Measurements from ENCODE around the gene TTYH1.

TTYH1 gene

GRCh38 chr19:54392105-54392504 is 23.2 kb upstream of the TTYH1 start:
- DNase-seq (ENCODE audit: low read depth in 3 of 3), result no peak

DNA sequence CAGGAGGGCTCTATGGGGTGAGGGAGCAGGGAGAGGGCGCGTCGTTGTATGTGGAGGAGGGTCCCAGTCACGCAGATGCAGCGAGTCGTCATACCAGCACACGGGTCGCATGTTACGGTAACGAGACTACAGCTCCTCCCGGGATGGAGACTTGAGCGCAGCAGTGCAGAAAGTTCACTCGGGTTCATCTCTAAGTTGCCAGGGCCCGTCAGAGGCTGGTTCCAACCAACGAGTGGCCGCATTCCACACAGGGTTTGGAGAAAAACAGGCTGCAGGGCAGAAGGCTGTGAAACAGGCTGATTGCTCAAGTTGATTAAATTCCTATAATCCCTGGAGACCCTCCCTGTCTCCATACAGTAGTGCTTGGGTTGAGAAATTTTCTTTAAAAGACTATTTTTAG is 21.9 kb upstream of the TTYH1 start:
- no peak for DNase-seq (ENCODE audit: low read depth in 3 of 3)

DNA sequence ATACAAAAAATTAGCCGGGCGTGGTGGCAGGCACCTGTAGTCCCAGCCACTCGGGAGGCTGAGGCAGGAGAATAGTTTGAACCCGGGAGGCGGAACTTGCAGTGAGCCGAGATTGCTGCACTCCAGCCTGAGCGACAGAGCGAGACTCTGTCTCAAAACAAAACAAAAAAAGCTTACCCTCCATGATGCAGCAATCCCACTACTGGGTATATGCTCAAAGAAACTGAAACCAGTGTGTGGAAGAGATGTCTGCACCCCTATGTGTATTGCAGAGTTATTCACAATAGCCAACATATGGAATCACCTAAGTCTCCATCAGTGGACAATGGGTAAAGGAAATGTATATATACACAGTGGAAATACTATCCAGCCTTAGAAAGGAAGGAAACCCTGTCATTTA is 19.6 kb upstream of the TTYH1 start:
- no peak for DNase-seq (ENCODE audit: low read depth in 3 of 3)

DNA sequence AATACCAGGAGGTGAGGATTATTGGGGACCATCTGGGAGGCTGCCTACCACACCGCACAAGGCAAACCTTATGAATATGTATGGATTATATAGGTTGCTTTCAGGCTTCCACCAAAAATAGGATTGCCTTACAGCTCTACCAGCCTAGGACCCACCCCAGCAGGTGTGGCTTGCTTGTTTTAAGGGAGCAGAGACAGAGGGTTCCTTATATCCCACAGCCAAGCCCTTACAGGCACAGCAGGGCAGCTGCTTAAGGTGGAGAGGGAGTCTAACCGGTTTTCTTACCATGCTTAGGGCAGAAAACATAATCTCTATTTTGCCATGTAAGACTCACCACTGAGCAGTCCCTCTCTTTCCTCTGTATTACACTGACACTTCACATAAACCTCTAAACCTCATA is 16.1 kb upstream of the TTYH1 start:
- DNase-seq (ENCODE audit: low read depth in 3 of 3), result no peak

- DNase-seq (ENCODE audit: low read depth in 3 of 3), result no peak
Observed at GRCh38 chr19:54400913-54401312, 14.4 kb upstream of the TTYH1 start.

GRCh38 chr19:54403054-54403453 is 12.2 kb upstream of the TTYH1 start:
- no peak for DNase-seq (ENCODE audit: low read depth in 3 of 3)

- no peak for DNase-seq (ENCODE audit: low read depth in 3 of 3)
Observed at GRCh38 chr19:54405628-54406027, 9.6 kb upstream of the TTYH1 start.

DNA sequence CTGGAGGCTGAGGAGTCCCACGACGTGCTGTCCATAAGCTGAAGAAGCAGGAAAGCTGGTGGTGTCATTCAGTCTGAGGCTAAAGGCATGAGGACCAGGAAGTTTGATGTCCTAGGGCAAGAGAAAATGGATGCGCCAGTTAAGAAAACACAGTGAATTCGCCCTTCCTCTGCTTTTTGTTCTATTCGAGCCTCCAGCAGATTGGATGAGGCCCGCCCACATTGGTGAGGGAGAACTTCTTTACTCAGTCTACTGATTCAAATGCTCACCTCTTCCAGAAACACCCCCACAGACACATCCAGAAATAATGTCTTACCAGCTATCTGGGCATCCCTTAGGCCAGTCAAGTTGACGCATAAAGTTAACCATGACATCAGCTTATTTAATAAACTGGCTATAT is 7.5 kb upstream of the TTYH1 start:
- no peak for DNase-seq (ENCODE audit: low read depth in 3 of 3)

GRCh38 chr19:54408456-54409026 is 6.7 kb upstream of the TTYH1 start:
- DNase-seq (ENCODE audit: low read depth in 3 of 3), result no peak

- no peak for DNase-seq (ENCODE audit: low read depth in 3 of 3)
Observed at GRCh38 chr19:54411033-54411432, 4.2 kb upstream of the TTYH1 start.

- no peak for DNase-seq (ENCODE audit: low read depth in 3 of 3)
Observed at GRCh38 chr19:54412877-54413276, 2.4 kb upstream of the TTYH1 start.

GRCh38 chr19:54414156-54414555 is 1.1 kb upstream of the TTYH1 start:
- DNase-seq (ENCODE audit: low read depth in 3 of 3), result no peak

DNA sequence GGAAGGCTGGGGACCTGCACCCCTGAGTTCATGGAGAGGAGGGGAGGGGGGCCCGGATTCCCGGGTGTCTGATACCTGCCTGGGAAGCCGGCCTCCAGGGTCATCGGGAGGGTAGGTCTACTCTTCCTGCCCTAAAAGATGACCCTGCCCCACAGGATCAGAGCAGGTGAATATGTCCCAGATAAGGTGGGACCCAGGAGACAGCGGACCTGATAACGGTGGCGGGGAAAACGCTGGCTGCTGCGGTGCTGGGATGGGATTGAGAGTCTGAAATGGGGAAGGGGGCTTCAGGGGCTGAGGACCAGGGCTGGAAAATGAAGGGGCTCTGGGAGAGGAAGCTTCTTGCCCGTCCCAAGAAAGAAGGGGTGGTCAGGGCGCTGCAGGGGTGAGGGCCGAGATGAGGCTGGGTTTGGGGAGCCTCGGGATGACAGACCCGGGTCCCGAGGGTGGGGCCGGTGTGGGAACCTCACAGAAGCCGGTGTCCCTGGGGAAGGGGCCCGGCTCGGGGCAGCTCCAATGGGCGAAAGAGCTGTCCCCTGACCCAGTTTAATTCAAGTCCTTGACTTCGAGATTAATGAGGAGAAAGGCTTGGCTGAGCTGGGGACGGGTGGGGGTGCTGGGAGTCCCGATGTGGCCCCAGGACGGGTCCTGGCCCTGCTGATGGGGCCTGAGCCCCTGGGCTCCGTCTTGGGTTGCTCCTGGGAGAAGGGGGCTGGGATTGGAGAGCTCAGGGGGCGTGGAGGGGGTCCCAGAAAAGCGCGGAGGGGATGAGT is 823 bp downstream of the TTYH1 start:
- no peak for DNase-seq (ENCODE audit: low read depth in 3 of 3)

DNA sequence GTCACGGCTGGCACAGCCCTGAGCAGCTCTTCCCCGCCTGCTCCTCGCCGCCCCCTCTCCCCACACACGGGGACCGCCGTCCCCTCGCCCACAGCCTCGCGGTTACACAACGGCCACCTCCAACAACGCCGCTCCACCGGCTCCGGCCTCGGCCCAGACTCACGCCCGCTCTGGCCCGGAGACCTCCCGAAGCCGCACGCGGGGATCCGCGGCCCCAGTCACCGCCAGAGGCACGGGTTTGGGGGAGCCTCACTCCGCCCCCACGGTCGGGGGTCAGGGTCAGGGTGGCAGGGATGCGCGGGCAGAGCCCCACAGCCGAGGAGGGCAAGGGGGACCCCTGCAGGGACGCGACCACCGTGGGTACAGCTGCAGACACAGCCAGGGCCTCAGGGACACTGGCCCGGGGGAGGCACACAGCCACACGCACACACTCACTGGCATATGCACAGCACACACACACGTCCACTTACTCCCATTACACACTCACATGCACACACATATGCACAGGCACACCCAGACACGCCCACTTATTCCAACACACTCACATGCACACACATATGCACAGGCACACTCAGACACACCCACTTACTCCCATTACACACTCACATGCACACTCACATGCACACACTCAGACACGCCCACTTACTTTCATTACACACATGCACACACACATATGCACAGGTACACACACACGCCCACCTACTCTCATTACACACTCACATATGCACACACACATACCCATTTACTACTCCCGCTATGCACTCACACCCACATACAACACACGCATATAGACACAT is 1.6 kb downstream of the TTYH1 start:
- no peak for DNase-seq (ENCODE audit: low read depth in 3 of 3)

GRCh38 chr19:54418030-54418929 is 3.0 kb downstream of the TTYH1 start:
- DNase-seq (ENCODE audit: low read depth in 3 of 3), result no peak

- DNase-seq (ENCODE audit: low read depth in 3 of 3), result no peak
Observed at GRCh38 chr19:54418930-54419800, 3.9 kb downstream of the TTYH1 start.

DNA sequence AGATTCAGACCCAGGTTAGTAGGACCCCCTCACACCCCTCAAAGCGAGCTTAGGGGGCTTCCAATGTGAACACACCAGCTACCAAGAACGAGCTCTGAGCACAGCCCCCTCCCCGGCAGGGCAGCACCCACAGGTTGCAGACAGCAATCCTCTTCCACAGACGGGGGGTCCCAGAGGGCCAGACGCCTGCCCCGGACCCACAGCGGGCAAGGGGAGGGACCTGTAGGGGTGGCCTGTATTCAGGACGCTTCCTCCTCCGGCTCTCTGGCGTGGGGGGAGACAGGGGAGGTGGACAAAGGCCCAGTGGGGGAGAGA is 4.8 kb downstream of the TTYH1 start:
- DNase-seq (ENCODE audit: low read depth in 3 of 3), result no peak

DNA sequence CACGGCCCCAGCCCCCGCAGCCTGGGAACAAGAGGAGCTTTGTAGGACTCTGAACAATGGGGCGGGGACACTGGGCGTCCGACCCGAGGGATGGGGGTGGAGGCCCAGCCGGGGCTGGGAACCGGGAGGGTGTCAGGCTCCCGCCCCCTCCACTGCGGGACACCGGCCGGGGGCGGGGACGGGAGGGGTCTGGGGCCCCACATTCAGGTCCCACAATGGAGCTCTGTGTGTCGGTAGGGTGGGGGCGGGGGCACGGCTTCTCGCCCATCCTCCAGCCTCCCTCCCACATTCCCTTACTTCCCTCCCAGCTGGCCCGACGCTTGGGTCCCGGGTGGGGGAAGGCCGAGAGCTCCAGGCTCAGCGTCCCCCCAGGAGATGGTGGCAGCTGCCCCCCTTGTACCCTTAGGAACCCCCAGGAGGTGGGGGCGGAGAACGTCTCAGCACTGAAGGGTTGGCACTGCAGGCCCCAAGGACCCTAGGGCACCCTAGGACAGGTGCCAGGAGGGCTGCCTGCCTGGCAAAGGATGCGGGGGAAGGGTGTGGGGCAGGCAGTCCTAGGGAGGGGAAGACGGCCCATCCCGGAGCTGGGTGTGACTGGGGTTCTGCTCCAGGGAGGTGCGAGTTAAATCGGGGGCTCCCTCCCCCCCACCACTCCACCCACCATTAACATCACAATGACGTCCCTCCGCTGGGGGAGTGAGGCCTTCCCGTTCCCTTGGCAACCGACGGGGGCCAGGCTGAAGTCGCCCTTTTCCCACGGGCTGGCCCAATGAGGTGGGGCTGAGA is 5.3 kb downstream of the TTYH1 start:
- no peak for DNase-seq (ENCODE audit: low read depth in 3 of 3)

GRCh38 chr19:54421169-54421516 is 5.9 kb downstream of the TTYH1 start:
- DNase-seq (ENCODE audit: low read depth in 3 of 3), result no peak

DNA sequence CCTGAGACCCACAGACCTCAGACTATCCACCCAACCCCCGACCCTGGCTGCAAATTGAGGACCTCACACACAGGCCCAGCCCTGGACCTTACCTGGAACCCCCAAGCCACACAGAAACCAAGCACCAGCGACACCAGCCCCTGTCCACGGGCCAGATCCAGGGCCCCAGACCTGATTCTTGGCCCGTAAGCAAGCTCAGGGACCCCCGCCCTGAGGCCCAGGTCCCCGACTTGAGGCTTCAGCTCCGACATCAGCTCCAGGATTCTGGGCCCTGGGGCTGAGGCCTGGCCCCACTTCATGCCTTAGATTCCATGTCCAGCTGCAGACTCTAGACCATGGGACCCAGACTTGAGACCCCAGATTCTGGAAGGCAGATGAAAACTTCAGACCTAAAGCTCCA is 6.3 kb downstream of the TTYH1 start:
- DNase-seq (ENCODE audit: low read depth in 3 of 3), result no peak

All from stimulated activated CD4-positive, alpha-beta T cell treated with anti-CD3 and anti-CD28 coated beads, TNF-alpha, amount 100 ng/mL, for 48 hours (primary cell).